ENCODE data around the gene RHBDL2. TPM values are rescaled to one million over a fixed set of nuclear protein-coding genes. Genes with fewer than 3 reads are reported as not detected.

RHBDL2 gene
- total and polyA plus RNA-seq, 10 of the 15 experiments (the other 5 are each of a cell fraction or from before 2014, with no cell fraction given), result 0.05 TPM; not detected in 9

GRCh38 chr1:38859561-38860453, 81.8 kb downstream of the RHBDL2 start, which contains the start of gene RRAGC (continued):
- TF ChIP-seq NKRF (conservative IDR thresholded peaks at IDR 0.05), result peak; percentile 65
- peak; percentile 37; the same call in 1 of the 2 replicates for TF ChIP-seq TBL1XR1 (IDR thresholded peaks at IDR 0.05; ENCODE audit: low read depth, low read length)
- peak; percentile 85 for TF ChIP-seq FOS (IDR thresholded peaks at IDR 0.05; ENCODE audit: borderline replicate concordance, extremely low read depth, insufficient read length)
- TF ChIP-seq MEF2B (IDR thresholded peaks at IDR 0.05; ENCODE audit: partially characterized antibody, poor library complexity, severe bottlenecking), result peak; percentile 21
- TF ChIP-seq NR2C2 (IDR thresholded peaks at IDR 0.05; ENCODE audit: borderline replicate concordance, control insufficient read depth, insufficient read length, low read depth), result no peak
- peak; percentile 74 for TF ChIP-seq YY1 (IDR thresholded peaks at IDR 0.05; ENCODE audit: low read depth, low read length)
- TF ChIP-seq SIX5 (IDR thresholded peaks at IDR 0.05; ENCODE audit: low read depth, low read length, severe bottlenecking), result no peak
- TF ChIP-seq, protein P1, sequence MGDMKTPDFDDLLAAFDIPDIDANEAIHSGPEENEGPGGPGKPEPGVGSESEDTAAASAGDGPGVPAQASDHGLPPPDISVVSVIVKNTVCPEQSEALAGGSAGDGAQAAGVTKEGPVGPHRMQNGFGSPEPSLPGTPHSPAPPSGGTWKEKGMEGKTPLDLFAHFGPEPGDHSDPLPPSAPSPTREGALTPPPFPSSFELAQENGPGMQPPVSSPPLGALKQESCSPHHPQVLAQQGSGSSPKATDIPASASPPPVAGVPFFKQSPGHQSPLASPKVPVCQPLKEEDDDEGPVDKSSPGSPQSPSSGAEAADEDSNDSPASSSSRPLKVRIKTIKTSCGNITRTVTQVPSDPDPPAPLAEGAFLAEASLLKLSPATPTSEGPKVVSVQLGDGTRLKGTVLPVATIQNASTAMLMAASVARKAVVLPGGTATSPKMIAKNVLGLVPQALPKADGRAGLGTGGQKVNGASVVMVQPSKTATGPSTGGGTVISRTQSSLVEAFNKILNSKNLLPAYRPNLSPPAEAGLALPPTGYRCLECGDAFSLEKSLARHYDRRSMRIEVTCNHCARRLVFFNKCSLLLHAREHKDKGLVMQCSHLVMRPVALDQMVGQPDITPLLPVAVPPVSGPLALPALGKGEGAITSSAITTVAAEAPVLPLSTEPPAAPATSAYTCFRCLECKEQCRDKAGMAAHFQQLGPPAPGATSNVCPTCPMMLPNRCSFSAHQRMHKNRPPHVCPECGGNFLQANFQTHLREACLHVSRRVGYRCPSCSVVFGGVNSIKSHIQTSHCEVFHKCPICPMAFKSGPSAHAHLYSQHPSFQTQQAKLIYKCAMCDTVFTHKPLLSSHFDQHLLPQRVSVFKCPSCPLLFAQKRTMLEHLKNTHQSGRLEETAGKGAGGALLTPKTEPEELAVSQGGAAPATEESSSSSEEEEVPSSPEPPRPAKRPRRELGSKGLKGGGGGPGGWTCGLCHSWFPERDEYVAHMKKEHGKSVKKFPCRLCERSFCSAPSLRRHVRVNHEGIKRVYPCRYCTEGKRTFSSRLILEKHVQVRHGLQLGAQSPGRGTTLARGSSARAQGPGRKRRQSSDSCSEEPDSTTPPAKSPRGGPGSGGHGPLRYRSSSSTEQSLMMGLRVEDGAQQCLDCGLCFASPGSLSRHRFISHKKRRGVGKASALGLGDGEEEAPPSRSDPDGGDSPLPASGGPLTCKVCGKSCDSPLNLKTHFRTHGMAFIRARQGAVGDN (IDR thresholded peaks at IDR 0.05), result 0 out of 2 replicates have a peak, but pooled peaks have one; percentile 28
- no peak for TF ChIP-seq HDAC2 (IDR thresholded peaks at IDR 0.05)
- TF ChIP-seq IKZF2 (IDR thresholded peaks at IDR 0.05), result no peak
- TF ChIP-seq, protein P2, sequence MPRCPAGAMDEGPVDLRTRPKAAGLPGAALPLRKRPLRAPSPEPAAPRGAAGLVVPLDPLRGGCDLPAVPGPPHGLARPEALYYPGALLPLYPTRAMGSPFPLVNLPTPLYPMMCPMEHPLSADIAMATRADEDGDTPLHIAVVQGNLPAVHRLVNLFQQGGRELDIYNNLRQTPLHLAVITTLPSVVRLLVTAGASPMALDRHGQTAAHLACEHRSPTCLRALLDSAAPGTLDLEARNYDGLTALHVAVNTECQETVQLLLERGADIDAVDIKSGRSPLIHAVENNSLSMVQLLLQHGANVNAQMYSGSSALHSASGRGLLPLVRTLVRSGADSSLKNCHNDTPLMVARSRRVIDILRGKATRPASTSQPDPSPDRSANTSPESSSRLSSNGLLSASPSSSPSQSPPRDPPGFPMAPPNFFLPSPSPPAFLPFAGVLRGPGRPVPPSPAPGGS (IDR thresholded peaks at IDR 0.05; ENCODE audit: borderline replicate concordance, insufficient read depth, low read depth, low read length, poor library complexity, severe bottlenecking), result peak; percentile 75
- no peak for TF ChIP-seq POU2F2 (IDR thresholded peaks at IDR 0.05; ENCODE audit: borderline replicate concordance, low read depth, low read length)
- TF ChIP-seq ZNF622 (IDR thresholded peaks at IDR 0.05), result peak; percentile 56; the same call in 1 of the 2 replicates
- peak; percentile 24; the same call in 1 of the 2 replicates for TF ChIP-seq NR2C1 (IDR thresholded peaks at IDR 0.05)
- peak; percentile 98 for TF ChIP-seq PBX3 (IDR thresholded peaks at IDR 0.05; ENCODE audit: insufficient replicate concordance, low read depth, low read length)
- TF ChIP-seq SIN3A (IDR thresholded peaks at IDR 0.05; ENCODE audit: low read depth, low read length), result peak; percentile 71; the same call in 1 of the 2 replicates
- no peak for TF ChIP-seq SMC3 (IDR thresholded peaks at IDR 0.05; ENCODE audit: borderline replicate concordance, low read length)
- no peak for TF ChIP-seq TCF7 (IDR thresholded peaks at IDR 0.05; ENCODE audit: borderline replicate concordance)
- 0 out of 2 replicates have a peak, but pooled peaks have one; percentile 24 for TF ChIP-seq PAX5 (IDR thresholded peaks at IDR 0.05; ENCODE audit: borderline replicate concordance, low read depth, low read length)
